Measurements from ENCODE around the gene EXOC3.

The EXOC3 gene

DNA sequence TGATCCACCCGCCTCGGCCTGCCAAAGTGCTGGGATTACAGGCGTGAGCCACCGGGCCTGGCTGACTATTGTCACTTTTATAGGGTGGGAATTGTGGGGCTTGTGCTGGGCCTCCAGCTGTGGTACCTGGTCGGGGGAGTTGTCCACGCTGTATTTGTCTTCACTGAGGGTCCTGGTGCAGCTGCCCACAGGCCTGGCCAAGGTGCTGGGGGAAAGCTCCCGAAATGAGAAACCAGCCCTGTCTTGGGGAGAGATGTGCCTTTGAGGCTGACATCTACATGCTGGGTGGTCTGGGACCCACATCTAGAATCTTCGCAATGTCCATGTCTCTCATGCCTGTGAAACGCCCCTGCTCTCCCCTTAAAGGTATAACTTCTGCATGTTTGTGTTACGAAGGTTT is 2.6 kb downstream of the EXOC3 start:
- no peaks in the 10 kb centered on the region for H3K27me3 ChIP-seq
- TF ChIP-seq Cebpa-rat (IDR thresholded peaks at IDR 0.05), result no peak
- H3K9me3 ChIP-seq (replicated peaks in 1 of 11), result peaks cover 2 to 9% (median 6%) of the 10 kb centered on the region in 11 experiments; a peak in 13 of 22 replicates
- no peak overlapping the region for H3K27ac ChIP-seq
- peak overlapping the region in 3 of 11 experiments; percentile 18 to 38 (median 18); a peak in 2 of 22 replicates for H3K4me2 ChIP-seq
- H4K20me1 ChIP-seq, result peaks cover 10 to 59% (median 44%) of the 10 kb centered on the region in 11 experiments; a peak in 18 of 22 replicates
- H3K9ac ChIP-seq, result peak overlapping the region in 2 of 11 experiments; percentile 15 to 35; a peak in 3 of 22 replicates
- no peak overlapping the region for H3K4me3 ChIP-seq
- H3K36me3 ChIP-seq, result peaks cover 43 to 51% (median 47%) of the 10 kb centered on the region in 11 experiments
- H3K4me1 ChIP-seq, result peaks cover 42 to 78% (median 56%) of the 10 kb centered on the region in 10 experiments

- H3K27ac ChIP-seq, result no peak overlapping the region
- no peak overlapping the region for H3K4me3 ChIP-seq
- H3K4me1 ChIP-seq, result peaks cover 35 to 71% (median 49%) of the 10 kb centered on the region in 10 experiments
- peak overlapping the region in 2 of 11 experiments; percentile 15 to 35; a peak in 2 of 22 replicates for H3K9ac ChIP-seq
- H3K4me2 ChIP-seq, result peak overlapping the region in 1 of 11 experiments; percentile 38; a peak in 2 of 22 replicates
- TF ChIP-seq Cebpa-rat (IDR thresholded peaks at IDR 0.05), result no peak
- peaks cover 50 to 58% (median 54%) of the 10 kb centered on the region in 11 experiments for H3K36me3 ChIP-seq
- peaks cover 9 to 16% (median 13%) of the 10 kb centered on the region in 11 experiments; a peak in 20 of 22 replicates for H3K9me3 ChIP-seq (replicated peaks in 1 of 11)
- no peaks in the 10 kb centered on the region for H3K27me3 ChIP-seq
- peaks cover 10 to 59% (median 44%) of the 10 kb centered on the region in 11 experiments; a peak in 18 of 22 replicates for H4K20me1 ChIP-seq
These were observed 3.3 kb downstream of the EXOC3 start for GRCh38 chr5:446066-446882.

DNA sequence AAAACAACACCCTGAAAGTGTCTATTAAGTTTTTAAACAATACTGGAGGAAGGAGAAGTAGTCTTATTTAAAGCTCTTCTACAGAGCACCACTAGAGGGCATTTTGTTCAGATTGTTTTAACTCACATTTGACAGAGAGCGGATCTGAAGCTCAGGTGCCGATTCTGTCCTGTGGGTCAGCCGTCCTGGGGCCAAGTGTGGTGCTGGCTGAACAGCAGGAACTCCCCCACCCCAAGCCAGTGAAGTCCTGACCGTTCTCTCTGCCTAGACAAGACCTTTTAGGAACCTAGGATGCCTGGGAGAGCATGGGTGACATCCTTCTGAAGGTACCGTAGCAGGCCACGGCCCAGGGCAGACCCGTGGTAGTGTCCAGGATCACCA is 3.9 kb downstream of the EXOC3 start:
- H3K4me2 ChIP-seq, result peak overlapping the region in 2 of 11 experiments; percentile 66 to 67; a peak in 2 of 22 replicates
- H3K27me3 ChIP-seq, result no peaks in the 10 kb centered on the region
- no peak for TF ChIP-seq Cebpa-rat (IDR thresholded peaks at IDR 0.05)
- H4K20me1 ChIP-seq, result peaks cover 10 to 59% (median 44%) of the 10 kb centered on the region in 11 experiments; a peak in 18 of 22 replicates
- H3K9ac ChIP-seq, result no peak overlapping the region
- peaks cover 15 to 22% (median 19%) of the 10 kb centered on the region in 11 experiments for H3K9me3 ChIP-seq (replicated peaks in 1 of 11)
- H3K4me1 ChIP-seq, result peaks cover 29 to 65% (median 46%) of the 10 kb centered on the region in 10 experiments
- no peak overlapping the region for H3K4me3 ChIP-seq
- peaks cover 56 to 64% (median 60%) of the 10 kb centered on the region in 11 experiments for H3K36me3 ChIP-seq
- no peak overlapping the region for H3K27ac ChIP-seq

- Histone ChIP-seq H3K36me3 (peaks cover 63 to 70% (median 66%) of the 10 kb centered on the region in 11 experiments), H3K27ac (no peak overlapping the region), H3K9me3 (replicated peaks in 1 of 11) (peaks cover 21 to 28% (median 25%) of the 10 kb centered on the region in 11 experiments), H3K27me3 (no peaks in the 10 kb centered on the region), H3K4me1 (peaks cover 25 to 59% (median 41%) of the 10 kb centered on the region in 10 experiments), H3K4me2 (peak overlapping the region in 5 of 11 experiments; percentile 56 to 76 (median 66); a peak in 10 of 22 replicates), H3K9ac (peak overlapping the region in 1 of 11 experiments; percentile 38; a peak in 3 of 22 replicates), H3K4me3 (no peak overlapping the region), H4K20me1 (peaks cover 10 to 60% (median 45%) of the 10 kb centered on the region in 11 experiments; a peak in 18 of 22 replicates)
- TF ChIP-seq Cebpa-rat (IDR thresholded peaks at IDR 0.05), result no peak
These were observed 4.5 kb downstream of the EXOC3 start for GRCh38 chr5:447501-447900.

DNA sequence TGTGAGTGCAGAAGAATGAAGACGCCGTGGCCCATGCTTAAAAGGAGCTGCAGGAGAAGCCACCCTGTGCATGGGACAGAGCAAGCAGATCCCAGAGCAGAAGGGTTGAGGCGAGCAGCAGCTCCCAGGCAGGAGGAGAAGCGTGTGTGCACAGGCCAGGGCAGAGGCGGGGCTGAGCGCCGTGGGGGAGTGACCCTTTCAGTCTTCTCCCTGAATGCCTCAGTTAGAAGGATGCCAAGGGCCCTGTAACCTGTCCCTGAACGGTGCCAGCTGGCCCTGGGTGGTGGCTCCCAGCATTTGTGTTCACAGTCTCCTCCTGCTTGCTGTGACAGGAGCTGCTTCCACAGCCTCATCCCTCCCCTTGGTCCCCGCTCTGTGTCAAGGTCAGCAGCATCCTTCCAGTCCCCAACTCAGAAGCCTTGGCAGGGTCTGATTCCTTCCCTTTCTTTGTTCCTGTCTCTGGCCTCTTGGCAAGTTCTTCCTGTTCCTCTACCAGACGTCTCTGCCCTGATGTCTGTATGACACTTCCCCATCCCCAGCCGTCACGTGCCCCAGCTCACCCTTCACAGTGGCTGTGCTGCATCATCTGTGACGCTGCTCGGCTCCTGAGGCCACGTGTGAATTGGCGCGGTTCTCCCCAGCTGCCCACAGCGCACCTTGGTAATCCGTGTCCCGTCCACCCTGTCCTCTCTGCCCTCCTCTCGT is 5.2 kb downstream of the EXOC3 start:
- H3K36me3 ChIP-seq, result peaks cover 70 to 77% (median 73%) of the 10 kb centered on the region in 11 experiments
- peaks cover 30 to 64% (median 47%) of the 10 kb centered on the region in 10 experiments for H3K4me1 ChIP-seq
- peak overlapping the region in 5 of 11 experiments; percentile 10 to 53 (median 18); a peak in 7 of 22 replicates for H3K27ac ChIP-seq
- no peaks in the 10 kb centered on the region for H3K27me3 ChIP-seq
- H3K4me2 ChIP-seq, result peak overlapping the region in 6 of 11 experiments; percentile 7 to 76 (median 66); a peak in 11 of 22 replicates
- no peak overlapping the region for H3K4me3 ChIP-seq
- H3K9ac ChIP-seq, result peak overlapping the region in 4 of 11 experiments; percentile 1 to 38 (median 16); a peak in 4 of 22 replicates
- peaks cover 17 to 67% (median 52%) of the 10 kb centered on the region in 11 experiments; a peak in 19 of 22 replicates for H4K20me1 ChIP-seq
- peaks cover 23 to 32% (median 28%) of the 10 kb centered on the region in 11 experiments for H3K9me3 ChIP-seq (replicated peaks in 1 of 11)
- no peak for TF ChIP-seq Cebpa-rat (IDR thresholded peaks at IDR 0.05)

DNA sequence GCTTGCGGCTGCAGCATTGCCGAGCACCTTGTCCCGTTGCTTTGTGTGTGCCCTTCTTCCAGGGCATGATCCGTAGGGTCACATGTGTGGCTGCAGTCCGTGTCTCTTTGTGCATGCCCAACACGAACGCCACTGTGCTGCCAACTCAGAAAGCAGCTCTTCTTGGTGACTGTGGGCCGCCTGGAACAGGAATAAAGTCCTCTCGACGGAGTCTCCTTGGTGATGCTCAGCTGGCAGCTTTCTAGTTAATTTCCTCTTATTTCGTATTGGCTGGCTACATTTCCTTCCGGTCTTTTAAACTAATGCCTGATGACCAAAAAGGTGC is 5.8 kb downstream of the EXOC3 start:
- TF ChIP-seq Cebpa-rat (IDR thresholded peaks at IDR 0.05), result no peak
- peaks cover 75 to 82% (median 79%) of the 10 kb centered on the region in 11 experiments for H3K36me3 ChIP-seq
- H4K20me1 ChIP-seq, result peaks cover 22 to 71% (median 54%) of the 10 kb centered on the region in 11 experiments

DNA sequence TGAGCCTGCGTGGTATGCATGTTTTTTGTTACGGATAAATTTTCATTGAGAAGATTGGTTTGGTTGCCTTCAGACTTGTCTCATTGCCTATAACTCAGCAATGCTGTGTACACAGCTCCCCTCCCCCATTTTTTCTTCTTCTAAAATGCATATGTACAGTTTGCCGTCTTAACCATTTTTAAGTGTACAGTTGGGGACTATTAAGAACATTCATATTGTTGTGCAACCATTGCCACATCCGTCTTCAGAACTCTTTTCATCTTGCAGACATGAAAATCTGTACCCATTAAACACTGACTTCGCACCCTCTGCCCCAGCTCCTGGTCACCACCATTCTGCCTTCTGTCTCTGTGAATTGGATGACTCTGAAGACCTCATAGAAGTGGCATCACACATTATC is 6.2 kb downstream of the EXOC3 start:
- TF ChIP-seq Cebpa-rat (IDR thresholded peaks at IDR 0.05), result no peak

More for the DNA sequence above, 5.8 kb downstream of the EXOC3 start:
- no peak overlapping the region for H3K4me3 ChIP-seq
- peak overlapping the region in 6 of 11 experiments; percentile 7 to 76 (median 66); a peak in 6 of 22 replicates for H3K4me2 ChIP-seq
- H3K27ac ChIP-seq, result 0 out of 22 replicates have a peak overlapping the region, but pooled peaks of 1 of the 11 experiments have one; percentile 18
- no peaks in the 10 kb centered on the region for H3K27me3 ChIP-seq
- peaks cover 23 to 32% (median 28%) of the 10 kb centered on the region in 11 experiments for H3K9me3 ChIP-seq (replicated peaks in 1 of 11)
- H3K4me1 ChIP-seq, result peaks cover 31 to 64% (median 47%) of the 10 kb centered on the region in 10 experiments
- H3K9ac ChIP-seq, result no peak overlapping the region

More for the DNA sequence above, 6.2 kb downstream of the EXOC3 start:
- H3K27ac ChIP-seq, result no peak overlapping the region
- peaks cover 23 to 32% (median 28%) of the 10 kb centered on the region in 11 experiments for H3K9me3 ChIP-seq (replicated peaks in 1 of 11)
- no peak overlapping the region for H3K9ac ChIP-seq
- peaks cover 31 to 60% (median 45%) of the 10 kb centered on the region in 10 experiments for H3K4me1 ChIP-seq
- H3K36me3 ChIP-seq, result peaks cover 79 to 87% (median 83%) of the 10 kb centered on the region in 11 experiments
- H3K4me3 ChIP-seq, result no peak overlapping the region
- peak overlapping the region in 1 of 11 experiments; percentile 67; a peak in 1 of 22 replicates for H3K4me2 ChIP-seq
- H3K27me3 ChIP-seq, result no peaks in the 10 kb centered on the region
- peaks cover 22 to 71% (median 54%) of the 10 kb centered on the region in 11 experiments for H4K20me1 ChIP-seq
